H1 (cell line): ENCODE data around the gene DNAL4. TPM values are rescaled to one million over a fixed set of nuclear protein-coding genes. Genes with fewer than 3 reads are reported as not detected.

Source experiments
- CTCF ChIA-PET: fragments of 300-600 bp; sonication (Branson Sonifier 250); formaldehyde crosslinking; loops from one replicate; lab custom pipeline; 2021; ENCODE audit not compliant: partially characterized antibody; lab: Charles Lee
- POLR2A ChIA-PET: fragments of 300-600 bp; sonication (Branson Sonifier 250); formaldehyde crosslinking; loops from one replicate; lab custom pipeline; 2021; ENCODE audit warnings: inconsistent platforms; ENCODE audit not compliant: partially characterized antibody; lab: Charles Lee
- DNase-seq, 2 experiments: peaks; one replicate each; pipeline versions ENCODE4 v3.0.0 to v3.0.0-alpha.2; 2010 to 2022; ENCODE audit warnings: low spot score in 2 of 2, low read depth in 1 of 2, mixed read lengths in 1 of 2
- FAIRE-seq: peaks from 2 replicates; lab custom pipeline; 2011; peaks lifted over from hg19 to GRCh38; lab: Jason Lieb, UNC
- H2AFZ ChIP-seq: 2 replicates; pipeline ENCODE4 v1.8.1; 2012; ENCODE audit warnings: low read length, inconsistent platforms
- H2AK5ac ChIP-seq: 2 replicates; pipeline ENCODE4 v1.6.1; 2013; ENCODE audit warnings: low read depth, low read length
- H2BK120ac ChIP-seq: replicated peaks from 2 replicates; pipeline ENCODE3; 2013; ENCODE audit warnings: low read depth, low read length, inconsistent platforms
- H2BK12ac ChIP-seq: 2 replicates; pipeline ENCODE4 v1.6.1; 2013; ENCODE audit warnings: low read depth, low read length
- H2BK15ac ChIP-seq: 2 replicates; pipeline ENCODE4 v1.6.1; 2013; ENCODE audit warnings: low read length
- H2BK20ac ChIP-seq: 2 replicates; pipeline ENCODE4 v1.6.1; 2013; ENCODE audit warnings: low read length
- H2BK5ac ChIP-seq: 2 replicates; pipeline ENCODE4 v1.6.1; 2013; ENCODE audit warnings: low read depth, low read length
- H3K14ac ChIP-seq: 2 replicates; pipeline ENCODE4 v1.6.1; 2013; ENCODE audit warnings: inconsistent platforms; ENCODE audit not compliant: insufficient read length
- H3K18ac ChIP-seq: 2 replicates; pipeline ENCODE4 v1.6.1; 2013; ENCODE audit warnings: low read length; ENCODE audit errors: extremely low read depth
- H3K23ac ChIP-seq: 2 replicates; pipeline ENCODE4 v1.6.1; 2013; ENCODE audit warnings: inconsistent platforms; ENCODE audit not compliant: insufficient read length
- H3K23me2 ChIP-seq: 2 replicates; pipeline ENCODE4 v1.6.1; 2013; ENCODE audit warnings: low read depth, low read length
- H3K27ac ChIP-seq: 2 replicates; pipeline ENCODE4 v1.6.1; 2011; ENCODE audit warnings: low read depth, low read length, inconsistent platforms
- H3K27me3 ChIP-seq, 4 experiments: replicated peaks in 1 of 4; 1 replicate in 1 of 4; 2 replicates in 3 of 4; pipeline versions ENCODE4 v1.6.1 to v1.8.1; 2011 to 2013; ENCODE audit warnings: low read length in 3 of 4, mild to moderate bottlenecking in 3 of 4, inconsistent platforms in 2 of 4, mixed read lengths in 2 of 4, moderate library complexity in 1 of 4; ENCODE audit not compliant: control insufficient read depth in 3 of 4, insufficient read depth in 3 of 4; ENCODE audit errors: extremely low read depth in 1 of 4
- H3K36me3 ChIP-seq, 4 experiments: 2 replicates each; pipeline versions ENCODE4 v1.6.1 to v1.8.1; 2011 to 2013; ENCODE audit warnings: mild to moderate bottlenecking in 4 of 4, low read length in 3 of 4, moderate library complexity in 2 of 4, control low read depth in 1 of 4, inconsistent platforms in 1 of 4; ENCODE audit not compliant: insufficient read depth in 4 of 4, control insufficient read depth in 2 of 4
- H3K4ac ChIP-seq: replicated peaks from 2 replicates; pipeline ENCODE3; 2013; ENCODE audit warnings: low read length, low read depth, mixed read lengths, inconsistent platforms; ENCODE audit not compliant: insufficient read length
- H3K4me1 ChIP-seq, 4 experiments: replicated peaks in 1 of 4; 1 replicate in 1 of 4; 2 replicates in 3 of 4; pipeline versions ENCODE4 v1.6.1 to v1.8.1; 2011 to 2013; ENCODE audit warnings: low read length in 3 of 4, inconsistent platforms in 2 of 4, mixed read lengths in 1 of 4; ENCODE audit not compliant: insufficient read depth in 4 of 4, control insufficient read depth in 3 of 4
- H3K4me2 ChIP-seq, 2 experiments: 2 replicates each; pipeline versions ENCODE4 v1.6.1 to v1.8.1; 2011 to 2013; ENCODE audit warnings: low read depth in 2 of 2, low read length in 2 of 2, control low read depth in 1 of 2, inconsistent platforms in 1 of 2, mild to moderate bottlenecking in 1 of 2; ENCODE audit not compliant: insufficient read depth in 1 of 2
- H3K4me3 ChIP-seq, 4 experiments: fragments of 200-600, 300-600 bp in 1 of 4; sonication (generic), shearing (Covaris generic), sonication (Bioruptor Twin) in 1 of 4; 2 replicates each; pipeline versions ENCODE4 v1.5.1 to v1.8.1; 2011 to 2016; ENCODE audit warnings: low read length in 4 of 4, low read depth in 3 of 4, control low read depth in 2 of 4, inconsistent platforms in 2 of 4, mild to moderate bottlenecking in 2 of 4, mixed read lengths in 1 of 4, moderate library complexity in 1 of 4; ENCODE audit not compliant: insufficient read depth in 2 of 4; ENCODE audit errors: extremely low read depth in 1 of 4
- H3K56ac ChIP-seq: replicated peaks from 2 replicates; pipeline ENCODE3; 2013; ENCODE audit warnings: low read depth, mild to moderate bottlenecking, mixed read lengths, low read length, inconsistent platforms; ENCODE audit not compliant: insufficient read length
- H3K79me1 ChIP-seq: 2 replicates; pipeline ENCODE4 v1.6.1; 2013; ENCODE audit warnings: low read depth, low read length, control low read depth
- H3K79me2 ChIP-seq, 2 experiments: 2 replicates each; pipeline versions ENCODE4 v1.6.1 to v1.8.1; 2012 to 2013; ENCODE audit warnings: low read length in 2 of 2, mild to moderate bottlenecking in 2 of 2, inconsistent platforms in 1 of 2; ENCODE audit not compliant: insufficient read depth in 2 of 2, control insufficient read depth in 1 of 2
- H3K9ac ChIP-seq, 4 experiments: replicated peaks in 1 of 4; 1 replicate in 1 of 4; 2 replicates in 3 of 4; pipeline versions ENCODE4 v1.6.1 to v1.8.1; 2011 to 2013; ENCODE audit warnings: low read depth in 3 of 4, low read length in 3 of 4, control low read depth in 2 of 4, mild to moderate bottlenecking in 2 of 4, moderate library complexity in 2 of 4, inconsistent platforms in 1 of 4; ENCODE audit errors: extremely low read depth in 1 of 4
- H3K9me3 ChIP-seq, 2 experiments: 2 replicates each; pipeline versions ENCODE4 v1.6.1 to v1.8.1; 2012 to 2013; ENCODE audit warnings: mild to moderate bottlenecking in 2 of 2, moderate library complexity in 2 of 2, control low read depth in 1 of 2, inconsistent platforms in 1 of 2, low read depth in 1 of 2, low read length in 1 of 2, mixed read lengths in 1 of 2; ENCODE audit not compliant: insufficient read depth in 2 of 2
- H4K20me1 ChIP-seq, 2 experiments: replicated peaks in 1 of 2; 2 replicates each; pipeline versions ENCODE3 to v1.8.1; 2011 to 2013; ENCODE audit warnings: inconsistent platforms in 2 of 2, low read length in 2 of 2, mild to moderate bottlenecking in 1 of 2; ENCODE audit not compliant: insufficient read depth in 2 of 2, control insufficient read depth in 1 of 2
- H4K5ac ChIP-seq: 2 replicates; pipeline ENCODE4 v1.6.1; 2013; ENCODE audit warnings: low read length, low read depth, mixed read lengths, inconsistent platforms; ENCODE audit not compliant: insufficient read length
- H4K8ac ChIP-seq: 2 replicates; pipeline ENCODE4 v1.8.0; 2013; ENCODE audit warnings: mild to moderate bottlenecking, moderate library complexity, low read length, inconsistent platforms; ENCODE audit not compliant: insufficient read depth; ENCODE audit errors: extremely low read depth
- H4K91ac ChIP-seq: replicated peaks from 2 replicates; pipeline ENCODE3; 2013; ENCODE audit warnings: low read length, mixed read lengths, inconsistent platforms; ENCODE audit not compliant: insufficient read length
- ATF3 ChIP-seq: IDR thresholded peaks from 2 replicates; pipeline ENCODE4 v1.6.1; 2011; ENCODE audit warnings: low read depth, mild to moderate bottlenecking, low read length; ENCODE audit not compliant: insufficient read depth
- BRCA1 ChIP-seq: IDR thresholded peaks from 2 replicates; pipeline ENCODE4 v1.6.1; 2012; ENCODE audit warnings: low read depth, low read length, improper control_type of control experiment
- CBX8 ChIP-seq: fragments of 300-800, 300-1000 bp; sonication (generic); IDR thresholded peaks from 2 replicates; pipeline ENCODE4 v1.7.1; 2016; ENCODE audit warnings: low read depth, low read length, borderline replicate concordance
- CREB1 ChIP-seq: IDR thresholded peaks from 2 replicates; pipeline ENCODE4 v1.6.1; 2012; ENCODE audit warnings: inconsistent platforms
- KDM4A ChIP-seq: IDR thresholded peaks from one replicate; pipeline ENCODE4 v1.7.1; 2012; ENCODE audit warnings: low read depth, mild to moderate bottlenecking, moderate library complexity, low read length, inconsistent platforms; ENCODE audit not compliant: severe bottlenecking
- MAFK ChIP-seq: IDR thresholded peaks from 2 replicates; pipeline ENCODE4 v1.6.1; 2012; ENCODE audit warnings: low read depth, mild to moderate bottlenecking, improper control_type of control experiment, low read length
- SP1 ChIP-seq: IDR thresholded peaks from 2 replicates; pipeline ENCODE4 v1.6.1; 2011; ENCODE audit warnings: low read depth, low read length
- TCF12 ChIP-seq: IDR thresholded peaks from 2 replicates; pipeline ENCODE4 v1.6.1; 2011; ENCODE audit warnings: low read depth, mild to moderate bottlenecking, low read length
- WGBS, 2 experiments: shearing (Covaris generic) in 1 of 2; methylation state at CpG; one replicate each; pipeline versions ENCODE4 v1.1.6 to v1.1.7; 2013 to 2015; ENCODE audit warnings: low lambda C conversion rate in 2 of 2, mixed read lengths in 2 of 2, inconsistent platforms in 1 of 2, low coverage in 1 of 2, missing lambda C conversion rate in 1 of 2; ENCODE audit not compliant: insufficient replicate concordance in 2 of 2, insufficient coverage in 1 of 2, insufficient read length in 1 of 2; ENCODE audit errors: extremely low coverage in 1 of 2, missing lambda C conversion rate in 1 of 2; 5-methylcytosine and 5-hydroxymethylcytosine counted together
- polyA plus RNA-seq, 7 experiments: library from polyadenylated mRNA; depleted of rRNA in 3 of 7; stranded (reverse) in 5 of 7; unstranded in 2 of 7; fragments of >200 nt in 5 of 7; fragments of 200-250 nt in 2 of 7; gene quantifications; 1 replicate in 5 of 7; 2 replicates in 1 of 7; 4 replicates in 1 of 7; pipeline versions ENCODE4 v1.2.1 to v1.2.3, GENCODE V29; 2011 to 2013; ENCODE audit warnings: missing spikeins in 2 of 7, mixed read lengths in 2 of 7
- total RNA-seq: library from RNA; stranded (reverse); fragmentation: NEBNext Ultra II Directional; extraction: Animal tissue kit (Norgen Biotek cat#: 25700); gene quantifications from 2 replicates; pipeline ENCODE4 v1.2.1, GENCODE V29; 2021

The DNAL4 gene
- total and polyA plus RNA-seq, 2 of the 8 experiments (the other 6 are each of a cell fraction or from before 2014, with no cell fraction given): 8.8 to 14.0 TPM

DNA sequence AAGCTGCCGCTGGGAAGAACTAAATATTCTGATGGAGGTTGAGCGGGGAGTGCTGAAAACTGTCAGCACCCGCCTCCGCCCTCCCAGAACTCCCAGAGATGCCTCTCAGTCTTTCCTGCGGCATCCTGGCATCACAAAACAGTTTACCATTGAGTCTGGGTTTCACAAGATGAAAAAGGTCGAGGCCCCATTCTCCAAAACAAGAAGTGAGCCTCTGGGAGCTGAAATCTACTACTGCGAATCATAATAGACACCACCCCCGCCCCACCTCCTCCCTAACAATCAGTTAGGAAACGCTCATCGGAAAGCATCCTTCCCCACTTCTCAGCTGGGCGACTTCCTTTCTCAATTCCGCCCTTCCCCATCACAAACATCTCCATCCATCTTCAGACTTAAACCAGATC is 39.2 kb downstream of the DNAL4 start:
- POLR2A ChIA-PET: interaction anchor here (0.7 to 10.3 kb wide), 3 partner anchors 9 to 49 kb away, joined by 3 to 112 read pairs (median 9); partner anchors contain the start of gene GTPBP1
- Histone ChIP-seq H2BK12ac (no peak overlapping the region), H3K9ac (no peak overlapping the region; a peak in 3 of 7 replicates), H2AK5ac (no peak overlapping the region), H3K4me3 (peak overlapping the region; percentile 57 to 81 (median 60); a peak in 7 of 8 replicates), H3K27ac (no peak overlapping the region), H2BK20ac (no peak overlapping the region), H2AFZ (no peak overlapping the region), H3K79me2 (no peaks in the 10 kb centered on the region), H3K18ac (no peak overlapping the region), H3K79me1 (no peaks in the 10 kb centered on the region), H2BK15ac (no peak overlapping the region), H4K91ac (no peak overlapping the region), H2BK5ac (no peak overlapping the region), H3K23ac (no peak overlapping the region), H4K5ac (no peak overlapping the region), H3K56ac (no peak overlapping the region), H3K4ac (no peak overlapping the region), H3K36me3 (no peaks in the 10 kb centered on the region), H3K9me3 (no peaks in the 10 kb centered on the region), H3K14ac (no peak overlapping the region), H2BK120ac (no peak overlapping the region), H3K27me3 (peaks cover 0 to 7% (median 5%) of the 10 kb centered on the region in 4 experiments; a peak in 5 of 7 replicates), H3K23me2 (peaks cover 17% of the 10 kb centered on the region; the same call in 1 of the 2 replicates), H4K20me1 (no peaks in the 10 kb centered on the region), H3K4me1 (peaks cover 2 to 12% (median 8%) of the 10 kb centered on the region in 4 experiments), H4K8ac (no peak overlapping the region), H3K4me2 (peak overlapping the region; percentile 80 to 88)
- 14% methylated on average over 11 of the region's 12 CpGs; no CpG with 5 or more reads in 1 of the 2 experiments for WGBS, 2 experiments
- FAIRE-seq (no peak), DNase-seq (peak in 1 of 2 experiments; percentile 60)
- TF ChIP-seq ATF3: no peak
- peak; percentile 13 for TF ChIP-seq KDM4A
- no peak for TF ChIP-seq CREB1
- TF ChIP-seq CBX8: no peak
- TF ChIP-seq SP1: no peak
- no peak for TF ChIP-seq TCF12
- no peak for TF ChIP-seq MAFK
- no peak for TF ChIP-seq BRCA1
- CTCF ChIA-PET: interaction anchor here (1.0 to 3.0 kb wide), 4 partner anchors 11 to 30 kb away, joined by 3 to 14 read pairs (median 7); no protein-coding TSS in a partner anchor
